ENCODE data around the gene ACTG2.
"Not testable (repeated sequence)": the region's sequence is repeated elsewhere in the genome, so short reads cannot be mapped to it uniquely, and the experiment has no call there.

DNA sequence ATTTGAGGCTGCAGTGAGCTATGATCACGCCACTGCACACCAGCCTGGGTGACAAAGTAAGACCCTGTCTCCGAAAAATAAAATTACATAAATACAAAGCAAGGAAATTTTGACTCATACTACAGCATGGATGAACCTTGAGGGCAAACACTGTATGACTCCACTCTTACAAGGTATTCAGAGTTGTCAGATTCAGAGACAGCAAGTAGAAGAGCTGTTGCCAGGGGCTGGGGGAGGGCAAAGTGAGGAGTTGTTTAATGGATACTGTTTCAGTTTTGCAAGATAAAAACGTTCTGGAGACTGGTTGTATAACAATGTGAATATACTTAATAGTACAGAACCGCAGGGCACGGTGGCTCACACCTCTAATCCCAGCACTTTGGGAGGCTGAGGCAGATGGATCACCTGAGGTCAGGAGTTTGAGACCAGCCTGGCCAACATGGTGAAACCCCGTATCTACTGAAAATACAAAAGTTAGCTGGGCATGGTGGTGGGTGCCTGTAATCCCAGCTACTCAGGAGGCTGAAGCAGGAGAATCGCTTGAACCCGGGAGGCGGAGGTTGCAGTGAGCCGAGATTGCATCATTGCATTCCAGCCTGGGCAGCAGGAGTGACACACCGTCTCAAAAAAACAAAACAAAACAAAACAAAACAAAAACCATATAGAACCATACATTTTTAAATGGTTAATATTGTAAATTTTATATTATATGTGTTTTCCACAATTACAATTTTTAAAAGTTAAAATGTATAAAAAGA is 5.0 kb upstream of the ACTG2 start:
- TF ChIP-seq, protein P1, sequence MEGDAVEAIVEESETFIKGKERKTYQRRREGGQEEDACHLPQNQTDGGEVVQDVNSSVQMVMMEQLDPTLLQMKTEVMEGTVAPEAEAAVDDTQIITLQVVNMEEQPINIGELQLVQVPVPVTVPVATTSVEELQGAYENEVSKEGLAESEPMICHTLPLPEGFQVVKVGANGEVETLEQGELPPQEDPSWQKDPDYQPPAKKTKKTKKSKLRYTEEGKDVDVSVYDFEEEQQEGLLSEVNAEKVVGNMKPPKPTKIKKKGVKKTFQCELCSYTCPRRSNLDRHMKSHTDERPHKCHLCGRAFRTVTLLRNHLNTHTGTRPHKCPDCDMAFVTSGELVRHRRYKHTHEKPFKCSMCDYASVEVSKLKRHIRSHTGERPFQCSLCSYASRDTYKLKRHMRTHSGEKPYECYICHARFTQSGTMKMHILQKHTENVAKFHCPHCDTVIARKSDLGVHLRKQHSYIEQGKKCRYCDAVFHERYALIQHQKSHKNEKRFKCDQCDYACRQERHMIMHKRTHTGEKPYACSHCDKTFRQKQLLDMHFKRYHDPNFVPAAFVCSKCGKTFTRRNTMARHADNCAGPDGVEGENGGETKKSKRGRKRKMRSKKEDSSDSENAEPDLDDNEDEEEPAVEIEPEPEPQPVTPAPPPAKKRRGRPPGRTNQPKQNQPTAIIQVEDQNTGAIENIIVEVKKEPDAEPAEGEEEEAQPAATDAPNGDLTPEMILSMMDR (IDR thresholded peaks at IDR 0.05; ENCODE audit: borderline replicate concordance, extremely low read depth, low read length, poor library complexity, severe bottlenecking): not testable (repeated sequence)
- TF ChIP-seq EZH2 (IDR thresholded peaks at IDR 0.05; ENCODE audit: borderline replicate concordance, low read depth, low read length, severe bottlenecking): not testable (repeated sequence)
